ENCODE measurements around the gene INAFM1.
"Not testable (repeated sequence)": the region's sequence is repeated elsewhere in the genome, so short reads cannot be mapped to it uniquely, and the experiment has no call there.

INAFM1 gene

DNA sequence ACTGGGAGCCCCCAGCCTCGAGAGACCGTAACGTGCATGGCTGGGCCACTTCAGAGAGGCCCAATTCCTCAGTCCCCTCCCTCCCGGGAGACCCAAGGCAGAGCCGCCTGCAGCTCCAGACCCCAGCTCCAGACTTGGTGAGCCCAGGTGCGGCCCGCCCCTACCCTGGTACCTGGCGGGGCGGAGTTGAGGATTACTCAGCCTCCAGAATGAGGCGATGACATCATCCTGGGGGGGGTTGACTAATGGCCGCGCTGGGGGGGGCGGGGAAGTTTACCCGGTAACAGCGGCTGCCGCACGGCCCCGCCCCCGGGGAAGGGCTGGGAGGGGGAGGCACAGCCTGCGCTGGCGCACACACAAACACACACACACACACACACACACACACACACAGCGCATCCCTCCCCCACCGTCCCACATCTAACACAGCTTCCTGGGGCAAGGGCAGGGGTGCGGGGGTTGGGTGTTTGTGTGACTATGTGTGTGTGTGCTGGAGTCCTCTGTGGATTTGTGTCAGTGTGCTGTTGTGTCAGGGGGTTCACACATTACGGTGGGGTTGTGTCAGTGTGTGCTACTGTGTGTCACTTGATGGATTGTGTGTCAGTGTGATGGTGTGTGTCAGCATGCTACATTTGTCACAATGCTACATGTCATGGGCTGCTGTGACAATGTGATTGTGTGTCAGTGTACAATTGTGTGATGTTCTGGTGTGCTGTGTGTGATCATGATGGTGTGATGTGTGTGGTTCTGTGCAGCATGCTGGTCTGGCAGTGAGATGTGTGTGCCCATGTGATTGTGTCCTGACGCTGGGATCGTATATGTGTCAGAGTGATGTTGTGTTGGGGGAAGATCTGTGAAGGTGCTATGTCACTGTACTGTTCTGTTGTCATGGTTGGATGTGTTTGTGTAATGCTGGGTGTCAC, 33.4 kb upstream of the INAFM1 start:
- peak; percentile 76 for DNase-seq (ENCODE audit: low read depth)

DNA sequence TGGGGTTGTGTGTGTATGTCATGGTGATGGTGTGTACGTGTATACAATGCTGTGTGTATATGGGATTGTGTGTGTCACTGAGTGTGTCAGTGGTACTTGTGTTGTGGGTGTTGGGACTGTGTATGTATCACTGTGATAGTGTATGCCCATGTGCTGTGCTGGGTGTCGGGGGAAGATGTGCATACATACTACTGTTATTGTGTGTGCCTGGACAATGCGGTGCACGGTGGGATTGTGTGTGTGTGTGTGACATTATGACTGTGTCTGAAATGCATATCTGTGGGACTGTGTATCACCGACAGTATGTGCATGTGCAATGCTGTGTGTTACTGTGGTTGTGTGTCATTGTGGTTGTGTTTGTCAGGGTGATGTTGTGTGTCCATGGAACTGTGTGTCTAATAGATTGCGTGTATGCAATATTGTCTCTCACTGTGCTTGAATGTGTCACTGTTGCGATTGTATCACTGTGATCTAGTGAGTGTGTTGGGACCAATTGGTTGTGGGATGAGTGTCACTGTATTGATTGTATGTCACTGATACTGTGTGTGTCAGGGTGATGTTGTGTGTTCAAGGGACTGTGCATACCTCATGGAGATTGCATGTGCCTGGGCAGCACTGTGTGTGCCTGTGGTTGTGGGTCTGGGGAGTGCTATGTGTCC, 32.6 kb upstream of the INAFM1 start:
- DNase-seq (ENCODE audit: low read depth), result no peak

DNA sequence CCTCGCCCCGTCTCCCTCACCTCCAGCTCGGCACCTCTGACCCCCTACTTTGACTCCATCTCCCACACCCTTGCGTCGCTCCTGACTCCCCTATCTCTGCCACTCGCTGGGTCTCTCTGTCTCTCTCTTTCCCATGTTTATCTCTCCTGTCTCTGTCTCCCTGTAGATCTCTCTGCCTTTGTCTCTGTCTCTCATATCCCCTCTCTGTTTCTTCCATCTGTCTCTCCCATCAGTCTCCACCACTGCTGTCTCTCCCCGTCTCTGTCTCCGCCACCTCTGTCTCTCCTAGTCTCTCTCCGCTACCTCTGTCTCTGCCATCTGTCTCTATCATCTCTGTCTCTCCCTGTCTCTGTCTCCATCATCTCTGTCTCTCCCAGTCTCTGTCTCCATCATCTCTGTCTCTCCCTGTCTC, 31.3 kb upstream of the INAFM1 start:
- no peak for DNase-seq (ENCODE audit: low read depth)

DNA sequence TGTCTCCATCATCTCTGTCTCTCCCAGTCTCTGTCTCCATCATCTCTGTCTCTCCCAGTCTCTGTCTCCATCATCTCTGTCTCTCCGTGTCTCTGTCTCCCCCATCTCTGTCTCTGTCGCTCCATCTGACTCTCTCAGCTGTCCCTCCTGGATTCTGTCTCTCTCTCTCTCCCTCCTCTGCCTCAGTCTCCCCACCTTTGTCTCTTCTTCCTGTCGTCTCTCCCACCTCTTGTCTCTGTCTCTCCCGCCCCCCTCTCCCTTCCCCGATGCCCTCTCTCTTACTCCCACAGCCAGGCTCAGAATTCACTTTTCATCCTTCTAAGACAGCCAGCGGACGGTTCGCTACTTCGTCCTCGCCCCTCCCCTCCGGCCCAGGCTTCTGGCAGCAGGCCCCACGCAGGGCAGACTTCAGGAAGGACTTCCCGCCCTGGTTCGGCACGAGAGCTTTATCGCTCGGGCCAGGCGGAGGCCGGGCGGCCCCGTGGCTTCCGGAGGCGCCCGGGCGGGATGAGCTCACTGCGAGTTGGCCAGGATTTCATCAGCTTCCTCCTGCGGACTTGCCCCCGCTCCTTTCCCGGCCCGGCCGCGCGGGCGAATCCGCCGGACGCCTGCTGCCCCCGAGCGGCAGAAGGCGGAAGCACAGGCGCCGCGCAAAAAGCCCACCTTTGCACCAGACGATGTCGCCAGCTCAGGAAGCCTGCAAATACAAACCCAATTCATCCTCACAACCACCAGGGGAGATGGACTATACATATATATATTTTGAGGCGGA, 30.7 kb upstream of the INAFM1 start:
- DNase-seq (ENCODE audit: low read depth), result peak; percentile 88

DNA sequence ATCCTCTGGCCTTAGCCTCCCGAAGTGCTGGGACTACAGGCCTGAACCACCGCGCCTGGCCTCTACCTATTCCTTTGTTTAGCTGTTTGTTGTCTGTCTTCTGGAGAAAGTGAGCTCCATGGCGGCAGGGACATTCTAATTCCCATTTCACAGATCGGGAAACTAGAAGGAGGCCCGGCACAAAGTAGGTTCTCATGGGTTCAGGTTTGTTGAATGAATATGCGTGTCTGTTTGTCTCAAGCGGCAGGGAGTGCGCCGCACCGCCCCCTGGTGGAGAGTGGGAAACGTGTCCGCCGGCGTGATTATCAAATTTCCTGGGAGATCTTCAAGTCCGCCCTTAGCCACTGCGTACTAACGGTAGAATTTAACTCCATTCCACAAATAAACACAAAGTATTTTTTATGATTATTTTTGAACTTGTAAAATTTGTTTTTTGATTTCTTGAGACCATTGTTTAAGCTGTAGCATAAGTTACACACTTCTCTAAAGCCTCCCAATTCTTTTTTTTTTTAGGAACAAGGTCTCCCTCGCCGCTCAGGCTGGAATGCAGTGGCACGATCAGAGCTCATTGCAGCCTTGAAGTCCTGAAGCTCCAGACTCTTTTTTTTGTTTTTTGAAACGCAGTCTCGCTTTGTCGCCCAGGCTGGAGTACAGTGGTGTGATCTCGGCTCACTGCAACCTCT, 27.2 kb upstream of the INAFM1 start:
- DNase-seq (ENCODE audit: low read depth), result peak; percentile 70

DNA sequence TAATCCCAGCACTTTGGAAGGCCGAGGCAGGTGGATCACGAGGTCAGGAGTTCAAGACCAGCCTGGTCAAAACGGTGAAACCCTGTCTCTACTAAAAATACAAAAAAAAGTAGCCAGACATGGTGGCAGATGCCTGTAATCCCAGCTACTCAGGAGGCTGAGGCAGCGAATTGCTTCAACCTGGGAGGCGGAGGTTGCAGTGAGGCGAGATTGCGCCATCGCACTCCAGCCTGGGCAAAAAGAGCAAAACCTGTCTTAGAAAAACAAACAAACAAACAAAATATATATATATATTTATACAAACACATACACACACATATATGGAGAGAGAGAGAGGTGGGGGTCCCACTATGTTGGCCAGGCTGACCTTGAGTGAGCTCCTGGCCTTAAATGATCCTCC, 21.7 kb upstream of the INAFM1 start:
- DNase-seq (ENCODE audit: low read depth), result not testable (repeated sequence)

DNA sequence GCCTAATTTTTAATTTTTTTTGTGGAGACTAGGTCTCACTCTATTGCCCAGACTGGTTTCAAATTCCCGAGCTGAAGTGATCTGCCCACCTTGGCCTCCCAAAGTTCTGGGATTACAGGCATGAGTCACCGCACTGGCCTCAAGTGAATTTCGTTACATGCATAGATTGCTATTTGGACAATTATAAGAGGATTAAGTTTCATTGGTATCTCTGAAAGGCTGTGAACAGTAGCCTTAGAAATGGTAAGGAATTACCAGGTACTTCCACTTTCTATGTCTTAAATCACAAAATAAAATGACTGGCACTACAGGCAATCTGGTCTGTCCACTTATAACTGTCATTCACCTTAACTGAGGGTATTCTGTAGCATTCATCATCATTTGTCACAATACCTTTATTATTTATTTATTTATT, 21.2 kb upstream of the INAFM1 start:
- no peak for DNase-seq (ENCODE audit: low read depth)

DNA sequence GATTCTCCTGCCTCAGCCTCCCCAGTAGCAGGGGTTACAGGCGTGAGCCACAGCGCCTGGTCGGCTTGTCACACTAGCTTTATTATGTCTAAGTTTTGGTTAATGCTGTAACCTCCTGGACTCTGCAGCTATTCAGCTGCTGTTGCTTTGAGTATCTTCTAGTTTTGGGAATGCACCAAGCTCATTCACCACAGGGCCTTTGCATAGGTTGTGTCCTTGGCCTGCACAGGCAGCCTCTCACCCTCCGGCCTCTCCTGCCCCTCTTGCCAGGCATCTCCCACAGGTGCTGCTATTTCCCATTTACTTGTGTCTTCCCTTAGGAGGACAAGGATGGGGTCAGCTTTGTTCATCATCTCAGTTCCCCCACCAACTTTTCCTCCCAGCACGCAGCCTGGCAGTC, 20.7 kb upstream of the INAFM1 start:
- no peak for DNase-seq (ENCODE audit: low read depth)

DNA sequence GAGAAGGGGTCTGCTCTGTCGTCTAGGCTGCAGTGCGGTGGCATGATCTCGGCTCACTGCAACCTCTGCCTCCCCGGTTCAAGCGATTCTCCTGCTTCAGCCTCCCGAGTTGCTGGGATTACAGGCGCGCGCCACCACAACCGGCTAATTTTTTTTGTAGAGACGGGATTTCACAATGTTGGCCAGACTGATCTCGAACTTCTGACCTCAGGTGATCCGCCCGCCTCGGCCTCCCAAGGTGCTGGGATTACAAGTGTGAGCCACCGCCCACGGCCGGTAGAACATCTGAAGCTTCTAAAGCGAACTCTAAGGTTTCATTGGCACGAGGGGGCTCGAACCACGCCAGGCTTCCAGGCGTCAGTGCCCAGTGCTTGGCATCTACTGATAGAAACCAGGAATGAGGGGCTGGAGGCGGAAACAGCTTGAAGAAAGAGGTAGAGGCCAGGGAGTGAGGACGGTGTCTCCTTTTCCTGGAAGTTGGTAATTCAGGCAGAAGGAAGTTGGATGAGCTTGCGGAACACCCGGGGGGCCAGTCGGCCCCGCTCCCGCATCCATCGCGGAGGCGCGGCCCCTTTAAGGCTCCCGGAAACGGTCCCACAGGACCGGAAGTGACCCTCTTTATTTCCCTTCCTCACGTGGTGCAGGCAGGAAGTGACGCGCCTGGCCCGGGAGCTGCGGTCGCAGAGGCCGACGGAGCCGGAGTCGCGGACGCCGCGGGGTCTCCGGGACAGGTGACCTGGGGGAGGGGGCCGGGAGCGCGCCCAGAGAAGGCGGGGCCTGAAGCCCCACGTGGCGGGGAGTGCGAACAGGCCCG, 18.6 kb upstream of the INAFM1 start, which contains the start of gene CCDC9:
Gene CCDC9, plus strand, starts transcription at position 647 of the 814 bp plus-strand sequence. CDS start 1,876 bp downstream, outside the sequence.
- peak; percentile 94 for DNase-seq (ENCODE audit: low read depth)

DNA sequence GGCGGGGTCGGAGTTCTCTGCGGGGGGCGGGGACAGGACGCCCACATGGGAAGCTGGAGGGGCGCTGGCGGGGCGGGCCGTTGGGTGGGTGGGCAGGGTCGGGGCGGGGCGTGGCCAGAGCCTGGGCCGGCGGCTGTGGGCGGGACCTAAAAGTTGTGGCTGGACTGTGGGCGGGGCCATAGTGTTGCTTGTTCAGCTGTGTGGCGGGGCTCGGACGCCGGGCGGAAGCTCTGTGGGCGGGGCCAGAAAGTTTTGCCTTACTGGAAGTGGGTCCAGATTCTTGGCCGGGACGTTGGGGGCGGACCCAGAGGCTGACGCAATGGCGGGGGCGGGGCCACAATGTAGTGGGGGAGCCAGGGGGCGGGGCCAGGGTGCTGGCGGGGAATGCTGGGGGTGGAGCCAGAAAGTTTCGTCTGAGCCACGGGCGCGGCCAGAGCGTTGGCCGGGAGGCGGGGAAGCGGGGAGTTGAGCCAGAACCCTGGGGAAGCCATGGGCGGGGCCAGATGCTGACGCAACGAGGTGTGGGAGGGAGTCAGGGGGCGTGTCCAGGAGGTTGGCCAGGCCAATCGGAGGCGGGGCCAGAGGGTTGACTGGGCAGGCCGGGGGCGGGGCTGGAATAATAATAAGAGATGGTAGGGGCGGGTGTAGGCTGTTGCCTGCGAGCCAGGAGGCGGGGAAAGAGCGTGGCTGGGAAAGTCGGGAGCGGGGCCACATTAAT, 17.8 kb upstream of the INAFM1 start:
- peak; percentile 100 for DNase-seq (ENCODE audit: low read depth)

DNA sequence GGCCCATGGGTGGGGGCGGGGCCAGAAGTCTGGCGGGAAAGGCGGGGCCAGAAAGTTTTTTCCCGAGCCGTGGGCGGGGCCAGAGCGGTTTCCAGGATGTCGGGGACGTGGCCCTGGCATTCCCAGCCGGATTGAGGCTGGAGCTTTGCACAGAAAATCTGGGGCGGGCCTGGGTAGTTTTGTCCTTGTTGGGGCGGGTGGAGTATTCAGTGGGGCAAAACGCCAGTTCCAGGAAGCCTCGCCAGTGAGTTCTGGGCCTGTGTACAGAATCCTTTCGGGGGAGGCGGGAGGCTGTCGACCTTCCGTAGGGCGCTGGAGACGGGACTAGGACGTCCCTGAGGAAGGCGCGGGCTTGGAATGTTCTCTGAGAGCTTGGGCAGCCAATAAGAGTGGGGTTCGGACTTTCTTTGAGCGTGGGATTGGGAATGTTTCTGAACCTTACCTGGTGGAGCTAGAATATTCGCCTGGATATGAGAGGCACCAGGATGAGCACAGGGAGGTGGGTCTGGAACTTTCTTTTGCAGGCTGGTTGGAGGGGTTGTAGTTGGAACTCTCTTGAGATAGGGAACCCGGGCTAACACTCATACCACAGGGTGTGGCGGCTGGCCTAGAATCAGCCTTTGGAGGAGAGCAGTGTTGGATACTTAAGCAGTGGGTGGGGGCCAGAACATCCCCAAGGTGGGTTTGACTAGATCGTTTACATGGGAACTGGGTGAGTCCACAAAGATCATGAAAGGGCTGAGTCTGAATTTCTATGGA, 17.1 kb upstream of the INAFM1 start:
- no peak for DNase-seq (ENCODE audit: low read depth)

DNA sequence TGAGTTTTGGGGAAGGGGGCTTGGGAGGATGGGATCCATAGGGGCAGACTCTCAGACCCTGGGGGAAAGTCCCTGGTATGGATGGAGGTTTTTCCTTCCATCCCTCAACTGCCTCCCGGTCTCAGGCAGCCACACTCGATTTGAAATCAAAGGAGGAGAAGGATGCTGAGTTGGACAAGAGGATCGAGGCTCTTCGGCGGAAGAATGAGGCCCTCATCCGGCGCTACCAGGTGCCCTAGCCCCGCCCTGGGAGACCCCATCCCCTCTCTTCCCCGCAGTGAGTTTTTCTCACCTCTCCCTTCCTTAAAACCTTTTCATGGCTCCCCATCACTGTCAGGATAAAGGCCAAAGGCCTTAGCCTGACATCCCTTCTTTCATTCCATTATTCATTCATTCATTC, 16.3 kb upstream of the INAFM1 start:
- DNase-seq (ENCODE audit: low read depth), result no peak

DNA sequence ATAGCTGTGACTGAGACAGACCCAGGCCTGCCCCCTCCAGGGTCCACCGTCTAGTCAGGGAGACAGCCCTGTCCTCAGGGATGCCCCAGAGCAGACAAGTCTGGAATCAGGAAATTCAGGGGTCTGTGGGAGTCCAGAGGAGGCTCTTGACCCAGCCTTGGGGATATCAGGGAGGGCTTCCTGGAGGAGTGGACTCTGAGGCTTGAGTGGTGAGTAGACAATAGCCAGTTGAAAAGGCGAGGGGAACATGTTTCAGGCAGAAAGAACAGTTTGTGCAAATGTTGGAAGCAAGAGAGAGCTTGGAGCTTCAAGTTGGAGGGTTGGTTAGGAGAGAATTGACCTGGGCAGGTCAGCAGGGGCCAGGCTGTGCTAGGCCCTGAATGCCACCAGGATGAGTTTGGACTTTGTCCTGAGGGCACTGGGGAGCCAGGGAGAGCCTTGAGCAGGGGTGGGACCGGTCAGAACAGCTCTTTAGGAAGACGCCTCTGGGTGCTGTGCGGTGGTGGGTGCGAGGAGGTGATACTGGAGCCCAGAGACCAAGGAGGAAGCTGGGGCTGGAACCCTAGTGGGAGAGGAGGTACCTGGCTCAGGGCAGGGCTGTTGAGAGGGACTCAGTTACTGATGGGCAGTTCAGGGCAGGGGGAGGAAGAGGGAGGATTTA, 15.7 kb upstream of the INAFM1 start:
- DNase-seq (ENCODE audit: low read depth), result no peak

DNA sequence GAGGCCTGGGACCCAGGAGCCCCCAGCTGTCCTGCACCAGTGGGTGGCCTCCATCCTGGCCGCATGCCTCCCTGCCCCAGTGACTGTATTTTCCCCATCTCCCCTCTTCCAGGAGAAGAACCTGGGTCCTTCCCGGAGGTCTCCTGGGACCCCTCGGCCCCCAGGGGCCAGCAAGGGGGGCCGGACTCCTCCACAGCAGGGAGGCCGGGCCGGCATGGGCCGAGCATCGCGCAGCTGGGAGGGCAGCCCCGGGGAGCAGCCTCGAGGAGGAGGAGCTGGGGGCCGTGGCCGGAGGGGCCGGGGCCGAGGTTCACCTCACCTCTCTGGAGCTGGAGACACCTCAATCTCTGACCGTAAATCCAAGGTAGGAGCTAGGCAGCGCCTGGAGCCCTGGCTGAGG, 14.2 kb upstream of the INAFM1 start:
- no peak for DNase-seq (ENCODE audit: low read depth)

DNA sequence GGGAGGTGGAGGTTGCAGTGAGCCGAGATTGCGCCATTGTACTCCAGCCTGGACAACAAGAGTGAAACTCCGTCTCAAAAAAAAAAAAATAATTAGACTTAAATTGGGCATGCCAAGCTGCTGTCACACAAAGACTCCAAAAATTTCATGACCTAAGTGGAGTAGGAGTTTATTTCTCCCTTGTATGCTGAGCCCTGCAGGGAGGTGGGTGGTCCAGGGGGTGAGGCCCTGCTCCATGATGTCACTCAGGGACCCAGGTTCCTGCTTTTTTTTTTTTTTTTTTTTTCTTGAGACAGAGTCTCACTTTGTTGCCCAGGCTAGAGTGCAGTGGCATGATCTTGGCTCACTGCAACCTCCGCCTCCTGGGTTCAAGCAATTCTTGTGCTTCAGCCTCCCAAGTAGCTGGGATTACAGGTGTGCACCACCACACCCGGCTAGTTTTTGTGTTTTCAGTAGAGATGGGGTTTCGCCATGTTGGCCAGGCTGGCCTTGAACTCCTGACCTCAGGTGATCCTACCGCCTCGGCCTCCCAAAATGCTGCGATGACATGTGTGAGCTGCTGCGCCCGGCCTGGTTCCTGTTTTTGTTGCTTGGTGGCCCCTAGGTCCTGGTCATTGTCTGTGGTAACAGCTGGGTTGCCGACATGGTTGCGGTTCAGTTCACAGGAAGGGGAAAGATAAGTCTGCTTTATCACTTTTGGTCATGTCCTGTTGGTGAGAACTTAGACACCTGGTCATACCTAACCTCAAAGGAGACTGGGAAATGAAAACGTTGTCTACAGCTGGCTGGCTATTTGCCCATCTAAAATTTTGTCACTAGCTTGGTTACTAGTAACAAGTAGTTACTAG, 12.5 kb upstream of the INAFM1 start:
- not testable (repeated sequence) for DNase-seq (ENCODE audit: low read depth)

DNA sequence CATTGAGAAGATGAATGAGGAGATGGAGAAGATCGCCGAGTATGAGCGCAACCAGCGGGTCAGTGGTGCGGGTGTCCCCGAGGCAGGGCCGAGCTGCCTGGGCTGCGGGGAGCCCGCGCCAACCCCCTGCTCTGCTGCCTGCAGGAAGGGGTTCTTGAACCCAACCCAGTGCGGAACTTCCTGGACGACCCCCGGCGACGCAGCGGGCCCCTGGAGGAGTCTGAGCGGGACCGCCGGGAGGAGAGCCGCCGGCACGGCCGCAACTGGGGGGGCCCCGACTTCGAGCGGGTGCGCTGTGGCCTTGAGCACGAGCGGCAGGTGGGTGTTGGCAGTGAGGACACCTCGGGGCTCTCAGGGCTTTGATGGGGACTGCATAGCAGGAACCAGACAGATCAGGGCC, 10.1 kb upstream of the INAFM1 start:
- no peak for DNase-seq (ENCODE audit: low read depth)

DNA sequence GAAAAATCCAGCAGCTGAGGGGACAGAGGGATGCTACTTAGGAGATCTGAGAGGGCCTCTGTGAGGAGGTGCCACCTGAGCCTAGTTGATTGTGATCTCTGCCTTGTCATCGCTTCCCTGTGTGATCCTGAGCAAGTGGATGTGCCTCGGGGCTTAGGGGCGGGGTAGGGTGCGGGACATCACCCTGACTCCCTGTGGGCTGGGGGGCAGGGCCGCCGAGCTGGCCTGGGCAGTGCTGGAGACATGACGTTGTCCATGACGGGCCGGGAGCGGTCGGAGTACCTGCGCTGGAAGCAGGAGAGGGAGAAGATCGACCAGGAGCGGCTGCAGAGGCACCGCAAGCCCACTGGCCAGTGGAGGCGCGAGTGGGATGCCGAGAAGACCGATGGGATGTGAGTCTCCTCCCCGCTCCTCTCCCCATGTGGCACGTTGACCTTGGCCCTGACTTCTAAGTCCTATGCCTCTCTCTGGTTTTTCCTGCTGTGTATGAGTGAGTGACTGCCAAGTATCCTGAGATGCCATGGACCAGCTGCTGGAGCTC, 8.2 kb upstream of the INAFM1 start:
- no peak for DNase-seq (ENCODE audit: low read depth)

DNA sequence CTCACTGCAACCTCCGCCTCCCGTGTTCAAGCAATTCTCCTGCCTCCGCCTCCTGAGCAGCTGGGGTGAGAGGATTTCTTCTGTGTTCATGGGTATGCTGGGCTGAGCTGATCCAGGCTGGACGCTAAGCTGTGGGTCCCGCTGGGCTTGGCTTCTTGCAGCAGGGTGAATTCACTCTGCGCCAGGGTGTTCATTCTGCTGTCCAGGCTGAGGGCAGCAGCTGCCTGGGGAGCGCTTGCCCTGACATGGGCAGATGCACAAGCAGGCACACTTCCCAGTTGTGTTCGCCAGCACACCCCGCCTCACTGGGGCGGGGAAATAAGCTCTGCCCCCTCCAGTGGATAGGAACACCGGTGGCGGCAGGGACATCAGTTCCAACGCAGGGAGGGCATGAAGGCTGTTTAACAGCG, 7.3 kb upstream of the INAFM1 start:
- no peak for DNase-seq (ENCODE audit: low read depth)

Measured in activated T-cell treated with anti-CD3 and anti-CD28 coated beads for 24 hours (primary cell).